IMR-90 (cell line): ENCODE measurements around the gene IFI44. TPM values are rescaled to one million over a fixed set of nuclear protein-coding genes. Genes with fewer than 3 reads are reported as not detected.

Experiments
- ATAC-seq: fragments of 200-7000 bp; cut with Tn5 transposase; 2 replicates; pipeline ENCODE4 v1.9.1; 2020; ENCODE audit warnings: low read depth, mild to moderate bottlenecking, moderate library complexity
- BruUV-seq: library from RNA; stranded (reverse); fragments of 400-500 nt; replicated peaks from 2 replicates; lab custom pipeline; 2021; lab: Mats Ljungman, UMichigan
- CTCF ChIA-PET: fragments of 300-600 bp; formaldehyde crosslinking; extraction: SDS; loops from one replicate; lab custom pipeline; 2021; ENCODE audit warnings: antibody characterized with exemption; lab: Yijun Ruan, JAX
- POLR2A ChIA-PET: fragments of 300-600 bp; sonication (Branson Sonifier 250); formaldehyde crosslinking; loops from one replicate; lab custom pipeline; 2022; ENCODE audit warnings: antibody characterized with exemption; ENCODE audit not compliant: unreplicated experiment; lab: Charles Lee
- DNase-seq: peaks from one replicate; pipeline ENCODE4 v3.0.0; 2013
- H2AFZ ChIP-seq: replicated peaks from 2 replicates; pipeline ENCODE3; 2013; ENCODE audit warnings: low read length, mild to moderate bottlenecking; ENCODE audit not compliant: poor library complexity
- H2AK5ac ChIP-seq: 2 replicates; pipeline ENCODE4 v1.6.1; 2013; ENCODE audit warnings: low read depth, low read length, inconsistent platforms
- H2AK9ac ChIP-seq: replicated peaks from 2 replicates; pipeline ENCODE3; 2013; ENCODE audit warnings: mild to moderate bottlenecking, low read depth, low read length, moderate library complexity; ENCODE audit not compliant: poor library complexity
- H2BK120ac ChIP-seq: 2 replicates; pipeline ENCODE4 v1.6.1; 2013; ENCODE audit warnings: low read depth, low read length, inconsistent platforms
- H2BK15ac ChIP-seq: 3 replicates; pipeline ENCODE4 v1.6.1; 2013; ENCODE audit warnings: low read depth, low read length, inconsistent platforms
- H2BK20ac ChIP-seq: 2 replicates; pipeline ENCODE4 v1.6.1; 2013; ENCODE audit warnings: low read depth, mild to moderate bottlenecking, inconsistent platforms, low read length, moderate library complexity
- H2BK5ac ChIP-seq: 2 replicates; pipeline ENCODE4 v1.6.1; 2013; ENCODE audit warnings: mild to moderate bottlenecking, low read depth, low read length, inconsistent platforms; ENCODE audit not compliant: poor library complexity, severe bottlenecking
- H3K14ac ChIP-seq: replicated peaks from 2 replicates; pipeline ENCODE4 v1.6.1; 2013; ENCODE audit warnings: low read depth, low read length, inconsistent platforms
- H3K18ac ChIP-seq: 2 replicates; pipeline ENCODE4 v1.6.1; 2013; ENCODE audit warnings: low read depth, low read length, control low read depth
- H3K23ac ChIP-seq: 2 replicates; pipeline ENCODE4 v1.6.1; 2013; ENCODE audit warnings: low read depth, low read length, inconsistent platforms
- H3K27ac ChIP-seq: 2 replicates; pipeline ENCODE4 v1.5.1; 2013; ENCODE audit warnings: mild to moderate bottlenecking, control low read depth, low read length; ENCODE audit not compliant: insufficient read depth
- H3K27me3 ChIP-seq: 2 replicates; pipeline ENCODE4 v1.6.1; 2013; ENCODE audit warnings: low read length; ENCODE audit not compliant: control insufficient read depth, insufficient read depth
- H3K36me3 ChIP-seq: 2 replicates; pipeline ENCODE4 v1.6.1; 2013; ENCODE audit warnings: low read length, mixed read lengths; ENCODE audit not compliant: control insufficient read depth, insufficient read depth
- H3K4ac ChIP-seq: 2 replicates; pipeline ENCODE4 v1.6.1; 2013; ENCODE audit warnings: low read depth, low read length, inconsistent platforms
- H3K4me1 ChIP-seq: 2 replicates; pipeline ENCODE4 v1.6.1; 2013; ENCODE audit warnings: low read length, mixed read lengths; ENCODE audit not compliant: control insufficient read depth, insufficient read depth
- H3K4me2 ChIP-seq: 2 replicates; pipeline ENCODE4 v1.6.1; 2013; ENCODE audit warnings: low read depth, mild to moderate bottlenecking, control low read depth, low read length, moderate library complexity
- H3K4me3 ChIP-seq: 2 replicates; pipeline ENCODE4 v1.5.1; 2013; ENCODE audit warnings: low read depth, mild to moderate bottlenecking, control low read depth, low read length, moderate library complexity; ENCODE audit not compliant: insufficient read depth
- H3K56ac ChIP-seq: 2 replicates; pipeline ENCODE4 v1.6.1; 2013; ENCODE audit warnings: low read length, inconsistent platforms; ENCODE audit not compliant: insufficient read depth; ENCODE audit errors: extremely low read depth
- H3K79me1 ChIP-seq, 2 experiments: 2 replicates each; pipeline ENCODE4 v1.6.1; 2013; ENCODE audit warnings: low read length in 2 of 2, inconsistent platforms in 1 of 2, low read depth in 1 of 2
- H3K9ac ChIP-seq: 2 replicates; pipeline ENCODE4 v1.6.1; 2013; ENCODE audit warnings: low read depth, low read length, control low read depth
- H3K9me1 ChIP-seq: 2 replicates; pipeline ENCODE4 v1.6.1; 2013; ENCODE audit warnings: low read length, inconsistent platforms; ENCODE audit not compliant: insufficient read depth
- H3K9me3 ChIP-seq: 2 replicates; pipeline ENCODE4 v1.6.1; 2013; ENCODE audit warnings: low read length; ENCODE audit not compliant: control insufficient read depth, insufficient read depth
- H4K20me1 ChIP-seq: 2 replicates; pipeline ENCODE4 v1.6.1; 2013; ENCODE audit warnings: low read length, inconsistent platforms; ENCODE audit not compliant: insufficient read depth
- H4K5ac ChIP-seq: 2 replicates; pipeline ENCODE4 v1.6.1; 2013; ENCODE audit warnings: mild to moderate bottlenecking, low read depth, low read length, control low read depth
- H4K8ac ChIP-seq, 2 experiments: 2 replicates each; pipeline ENCODE4 v1.6.1; 2013; ENCODE audit warnings: low read depth in 2 of 2, low read length in 2 of 2, control low read depth in 1 of 2, inconsistent platforms in 1 of 2
- H4K91ac ChIP-seq: 2 replicates; pipeline ENCODE4 v1.6.1; 2013; ENCODE audit warnings: low read depth, low read length, inconsistent platforms; ENCODE audit not compliant: insufficient read depth
- BHLHE40 ChIP-seq: fragments of 150-350 bp; IDR thresholded peaks from 2 replicates; pipeline ENCODE4 v1.6.1; 2016; ENCODE audit warnings: mild to moderate bottlenecking, low read depth, low read length
- CEBPB ChIP-seq: IDR thresholded peaks from 2 replicates; pipeline ENCODE4 v1.6.1; 2012; ENCODE audit warnings: low read depth, low read length, improper control_type of control experiment
- CHD1 ChIP-seq: IDR thresholded peaks from 2 replicates; pipeline ENCODE4 v1.6.1; 2012; ENCODE audit warnings: low read depth, low read length, improper control_type of control experiment
- CTCF ChIP-seq: conservative IDR thresholded peaks from 2 replicates; pipeline ENCODE4 v1.5.1; 2012; ENCODE audit warnings: mild to moderate bottlenecking, low read depth, low read length, improper control_type of control experiment
- ELK1 ChIP-seq: fragments of 150-350 bp; IDR thresholded peaks from 2 replicates; pipeline ENCODE4 v1.6.1; 2016; ENCODE audit warnings: low read depth, mild to moderate bottlenecking, low read length, moderate library complexity, borderline replicate concordance
- FOS ChIP-seq: fragments of 150-350 bp; IDR thresholded peaks from 2 replicates; pipeline ENCODE4 v1.6.1; 2016; ENCODE audit warnings: low read depth, low read length
- MAFK ChIP-seq: IDR thresholded peaks from 2 replicates; pipeline ENCODE4 v1.6.1; 2012; ENCODE audit warnings: low read depth, low read length, improper control_type of control experiment
- MAZ ChIP-seq: IDR thresholded peaks from 2 replicates; pipeline ENCODE4 v1.6.1; 2012; ENCODE audit warnings: low read depth, mild to moderate bottlenecking, low read length, improper control_type of control experiment, moderate library complexity, borderline replicate concordance
- MXI1 ChIP-seq: IDR thresholded peaks from 2 replicates; pipeline ENCODE4 v1.6.1; 2012; ENCODE audit warnings: low read depth, mild to moderate bottlenecking, low read length, moderate library complexity, borderline replicate concordance
- NFE2L2 ChIP-seq: fragments of 150-350 bp; IDR thresholded peaks from 2 replicates; pipeline ENCODE4 v1.6.1; 2016; ENCODE audit warnings: low read depth, mild to moderate bottlenecking, low read length
- POLR2A ChIP-seq: IDR thresholded peaks from 2 replicates; pipeline ENCODE4 v1.6.1; 2012; ENCODE audit warnings: mild to moderate bottlenecking, low read depth, low read length
- RAD21 ChIP-seq: IDR thresholded peaks from 2 replicates; pipeline ENCODE4 v1.6.1; 2012; ENCODE audit warnings: low read length, improper control_type of control experiment
- RCOR1 ChIP-seq: IDR thresholded peaks from 2 replicates; pipeline ENCODE4 v1.6.1; 2012; ENCODE audit warnings: mild to moderate bottlenecking, low read length, improper control_type of control experiment; ENCODE audit not compliant: insufficient replicate concordance
- RFX5 ChIP-seq: IDR thresholded peaks from 2 replicates; pipeline ENCODE4 v1.8.0; 2012; ENCODE audit warnings: low read depth, mild to moderate bottlenecking, low read length, moderate library complexity
- SMC3 ChIP-seq: fragments of 150-350 bp; IDR thresholded peaks from 2 replicates; pipeline ENCODE4 v1.6.1; 2016; ENCODE audit warnings: low read depth, mild to moderate bottlenecking, antibody characterized with exemption, low read length, moderate library complexity
- USF2 ChIP-seq: fragments of 150-350 bp; IDR thresholded peaks from 2 replicates; pipeline ENCODE4 v1.6.1; 2017; ENCODE audit warnings: mild to moderate bottlenecking, antibody characterized with exemption, low read length, low read depth
- WGBS, 2 experiments: methylation state at CpG; one replicate each; pipeline versions ENCODE4 v1.1.5 to v1.1.7; 2013; ENCODE audit warnings: missing lambda C conversion rate in 2 of 2; ENCODE audit not compliant: insufficient read length in 1 of 2; ENCODE audit errors: extremely low coverage in 2 of 2; 5-methylcytosine and 5-hydroxymethylcytosine counted together
- dilution Hi-C: fragments of 300-500 bp; cut with HindIII; formaldehyde crosslinking; loops from one replicate; pipeline ENCODE4 v1.14.3; 2018; ENCODE audit warnings: low sequenced_read_pairs; ENCODE audit not compliant: unreplicated experiment
- in situ Hi-C: fragments of 300-500 bp; cut with MboI; formaldehyde crosslinking; loops from 3 replicates; pipeline ENCODE4 v1.14.3; 2019; ENCODE audit warnings: low sequenced_read_pairs, inconsistent platforms, mixed read lengths
- intact Hi-C: fragments of 100-400 bp; cut with micrococcal nuclease; formaldehyde crosslinking; loops from 2 replicates; pipeline ENCODE4 v1.10.0; 2022
- polyA plus RNA-seq, 3 experiments: library from polyadenylated mRNA; depleted of rRNA; stranded (reverse); fragments of >200 nt; gene quantifications; 2 replicates each; pipeline ENCODE4 v1.2.3, GENCODE V29; 2012; ENCODE audit warnings: low replicate concordance in 1 of 3
- total RNA-seq: library from RNA; depleted of rRNA; stranded (reverse); fragments of >200 nt; gene quantifications from 2 replicates; pipeline ENCODE4 v1.2.3, GENCODE V29; 2012

The IFI44 gene
- total and polyA plus RNA-seq, 2 of the 4 experiments (the other 2 are of a cell fraction): 2.2 to 2.7 TPM

GRCh38 chr1:78672428-78672827 is 22.8 kb downstream of the IFI44 start:
- no peaks in the 10 kb centered on the region for H4K20me1 ChIP-seq
- in situ Hi-C loops (no loop called here), intact Hi-C loops (no loop called here), dilution Hi-C loops (no loop called here)
- H3K4ac ChIP-seq: no peak overlapping the region
- H3K18ac ChIP-seq: no peak overlapping the region
- H3K79me1 ChIP-seq: no peaks in the 10 kb centered on the region
- TF ChIP-seq POLR2A (no peak), FOS (no peak), NFE2L2 (no peak), CTCF (no peak), RCOR1 (no peak), ELK1 (no peak), CEBPB (no peak), RFX5 (no peak), MXI1 (no peak), SMC3 (no peak), MAFK (no peak), USF2 (no peak), RAD21 (no peak), BHLHE40 (no peak), MAZ (no peak), CHD1 (no peak)
- no peak overlapping the region for H3K9ac ChIP-seq
- H3K4me1 ChIP-seq: no peaks in the 10 kb centered on the region
- H2AFZ ChIP-seq: no peak overlapping the region
- ATAC-seq (no peak), DNase-seq (no peak)
- no peak overlapping the region for H4K5ac ChIP-seq
- ChIA-PET POLR2A (no interaction called here), CTCF (interaction anchor here (0.5 kb wide), 1 partner anchor 558 kb away, joined by 3 read pairs; no protein-coding TSS in a partner anchor)
- no peak overlapping the region for H3K23ac ChIP-seq
- no peak overlapping the region for H3K4me3 ChIP-seq
- H2BK5ac ChIP-seq: no peak overlapping the region
- WGBS, 2 experiments: no CpG with 5 or more reads among the region's 1 CpG
- H3K9me1 ChIP-seq: no peaks in the 10 kb centered on the region
- no peaks in the 10 kb centered on the region; the same call in 1 of the 2 replicates for H3K27me3 ChIP-seq
- H3K9me3 ChIP-seq: no peaks in the 10 kb centered on the region
- no peak overlapping the region for H3K4me2 ChIP-seq
- H2AK5ac ChIP-seq: no peak overlapping the region
- no peak overlapping the region for H3K27ac ChIP-seq
- no peak overlapping the region for H4K8ac ChIP-seq
- no peak overlapping the region for H4K91ac ChIP-seq
- no peak overlapping the region for H2BK15ac ChIP-seq
- H3K36me3 ChIP-seq: no peaks in the 10 kb centered on the region
- H2AK9ac ChIP-seq: no peak overlapping the region
- H2BK120ac ChIP-seq: no peak overlapping the region
- no peak overlapping the region for H3K14ac ChIP-seq
- BruUV-seq: no TSS peak
- no peak overlapping the region for H3K56ac ChIP-seq
- H2BK20ac ChIP-seq: no peak overlapping the region
